Pancreas (tissue), 10 donors: ENCODE measurements around the gene CKAP2L. TPM values are rescaled to one million over a fixed set of nuclear protein-coding genes. Genes with fewer than 3 reads are reported as not detected.

Experiments
- ATAC-seq, 4 donors: fragments of 200-7000 bp; cut with Tn5 transposase; one replicate each; pipeline versions ENCODE4 v1.8.0 to v1.9.1; 2020; ENCODE audit warnings: mild to moderate bottlenecking in 4 of 4, moderate library complexity in 4 of 4
- DNase-seq, 6 donors: peaks; one replicate each; pipeline ENCODE4 v3.0.0-alpha.2; 2020
- FAIRE-seq: peaks from 2 replicates; lab custom pipeline; 2012; peaks lifted over from hg19 to GRCh38; lab: Jason Lieb, UNC
- H3K27ac ChIP-seq, 4 donors: fragments of 200-600 bp; sonication (generic); 1 replicate in 3 of 4; 2 replicates in 1 of 4; pipeline versions ENCODE4 v1.5.0 to v1.8.0; 2020
- H3K27me3 ChIP-seq, 4 donors: fragments of 200-600 bp; one replicate each; pipeline ENCODE4 v1.8.0; 2021
- H3K36me3 ChIP-seq, 3 donors: fragments of 200-600 bp; sonication (generic) in 1 of 3; one replicate each; pipeline versions ENCODE4 v1.5.0 to v1.8.0; 2020 to 2021
- H3K4me1 ChIP-seq, 3 donors: fragments of 200-600 bp; one replicate each; pipeline ENCODE4 v1.8.0; 2021
- H3K4me3 ChIP-seq, 4 donors: fragments of 200-600 bp; sonication (generic) in 2 of 4; one replicate each; pipeline versions ENCODE4 v1.5.0 to v1.8.0; 2020 to 2021
- H3K9me3 ChIP-seq, 4 donors: fragments of 200-600 bp; one replicate each; pipeline ENCODE4 v1.8.0; 2021
- CTCF ChIP-seq, 4 donors: fragments of 200-600 bp; sonication (generic) in 3 of 4; IDR thresholded peaks; one replicate each; pipeline versions ENCODE4 v1.5.0 to v1.8.0; 2021; ENCODE audit warnings: antibody characterized with exemption in 4 of 4
- WGBS, 2 donors: extraction: QIAGEN DNeasy Blood & Tissue Kit; methylation state at CpG; one replicate each; pipeline ENCODE4 v1.1.7; 2013; 5-methylcytosine and 5-hydroxymethylcytosine counted together
- intact Hi-C, 3 donors: fragments of 100-400 bp; cut with DNase I; formaldehyde crosslinking; loops; one replicate each; pipeline versions ENCODE4 v1.11.1 to v1.14.2; 2022
- polyA plus RNA-seq, 2 donors: library from polyadenylated mRNA; stranded (reverse); fragments of 200-250 nt; gene quantifications; one replicate each; pipeline ENCODE4 v1.2.3, GENCODE V29; 2013
- total RNA-seq, 6 donors: library from RNA; stranded (reverse); fragmentation: NEBNext Ultra II Directional in 4 of 6; extraction: Animal tissue kit (Norgen Biotek cat#: 25700) in 4 of 6; gene quantifications; one replicate each; pipeline versions ENCODE4 v1.2.1 to v1.2.4, GENCODE V29; 2021 to 2023
- donor health status: healthy with polysubstance abuse.
- donor health status: DM: no; HTN: no; CAD: no; lungs with moderate emphysema.
- donor health status: DM: no; HTN: no; CAD: no.
- donor health status: control.
- donor health status: control.
- donor health status: Bipolar disorder and iron deficiency.
- donor health status: DM: yes; HTN: yes; CAD: no.
- donor health status: DM: no; HTN: no; CAD: no.
- donor health status: DM: no; HTN: no; CAD: no.
- donor health status: DM: yes; HTN: yes; CAD: no.

CKAP2L gene
- total and polyA plus RNA-seq, 8 donors: 0.04 to 0.64 (median 0.12) TPM; not detected in 2

- FAIRE-seq (no peak), DNase-seq (no peak), ATAC-seq (peak in 2 of 4 donors; percentile 63 to 71)
- no peaks in the 10 kb centered on the region for H3K4me1 ChIP-seq
- H3K9me3 ChIP-seq: no peaks in the 10 kb centered on the region
- no peaks in the 10 kb centered on the region for H3K36me3 ChIP-seq
- 61 to 64% methylated on average over 5 of the region's 5 CpGs for whole genome bisulfite sequencing, 2 donors
- H3K27ac ChIP-seq: peak overlapping the region in 2 of 4 donors; percentile 16 to 33
- H3K27me3 ChIP-seq: no peaks in the 10 kb centered on the region
- intact Hi-C loops: no loop called here
- no peak for TF ChIP-seq CTCF (IDR thresholded peaks at IDR 0.05)
- H3K4me3 ChIP-seq: no peak overlapping the region
Measured at GRCh38 chr2:112803691-112804521, 39.5 kb upstream of the CKAP2L start.

DNA sequence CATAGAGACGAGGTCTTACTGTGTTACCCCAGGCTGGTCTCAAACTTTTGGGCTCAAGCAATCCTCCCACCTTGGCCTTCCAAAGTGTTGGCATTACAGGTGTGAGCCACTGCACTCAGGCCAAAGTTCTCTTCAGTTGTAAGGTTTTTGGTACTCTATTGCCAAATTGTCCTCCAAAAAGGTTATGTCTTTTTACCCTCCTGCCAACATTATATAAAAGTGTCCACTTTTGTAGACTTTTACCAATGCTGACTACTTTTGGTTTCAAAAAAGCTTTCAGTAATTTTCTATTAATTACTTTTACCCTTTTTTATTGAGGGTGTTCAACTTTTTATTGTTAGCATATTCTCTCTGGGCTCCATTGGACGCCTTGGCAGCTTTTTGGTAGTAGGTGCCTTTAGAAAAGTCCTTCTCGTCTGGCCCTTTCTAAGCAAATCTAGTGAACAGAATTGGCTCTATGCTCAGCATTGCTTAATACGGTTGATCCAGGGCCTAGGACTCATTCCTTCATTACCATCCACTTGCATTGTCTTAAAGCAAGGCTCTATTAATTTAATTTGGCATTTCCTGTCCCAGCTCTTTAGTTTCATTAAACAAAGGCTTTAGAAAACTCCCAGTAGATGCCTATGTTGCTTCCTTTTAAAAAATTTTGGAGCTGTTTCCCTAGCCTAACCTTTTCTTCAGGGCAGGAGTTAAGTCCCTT, 36.6 kb upstream of the CKAP2L start:
- ATAC-seq: no peak
- Histone ChIP-seq H3K4me1 (no peaks in the 10 kb centered on the region), H3K36me3 (no peaks in the 10 kb centered on the region), H3K4me3 (no peak overlapping the region), H3K9me3 (no peaks in the 10 kb centered on the region), H3K27ac (no peak overlapping the region), H3K27me3 (no peaks in the 10 kb centered on the region)
- no peak for TF ChIP-seq CTCF (IDR thresholded peaks at IDR 0.05)
- intact Hi-C loops: no loop called here
- 77 to 83% methylated on average over 4 of the region's 4 CpGs for WGBS, 2 donors
- no peak for DNase-seq
- no peak for FAIRE-seq

- WGBS, 2 donors: 76 to 83% methylated on average over 8 of the region's 8 CpGs
- Histone ChIP-seq H3K4me3 (no peak overlapping the region), H3K4me1 (peaks cover 0 to 4% (median 0%) of the 10 kb centered on the region in 3 donors), H3K27me3 (no peaks in the 10 kb centered on the region), H3K36me3 (no peaks in the 10 kb centered on the region), H3K27ac (no peak overlapping the region), H3K9me3 (no peaks in the 10 kb centered on the region)
- TF ChIP-seq CTCF (IDR thresholded peaks at IDR 0.05): no peak
- intact Hi-C loops: no loop called here
- ATAC-seq (no peak), DNase-seq (no peak), FAIRE-seq (no peak)
Measured at GRCh38 chr2:112798979-112799975, 34.9 kb upstream of the CKAP2L start.

DNA sequence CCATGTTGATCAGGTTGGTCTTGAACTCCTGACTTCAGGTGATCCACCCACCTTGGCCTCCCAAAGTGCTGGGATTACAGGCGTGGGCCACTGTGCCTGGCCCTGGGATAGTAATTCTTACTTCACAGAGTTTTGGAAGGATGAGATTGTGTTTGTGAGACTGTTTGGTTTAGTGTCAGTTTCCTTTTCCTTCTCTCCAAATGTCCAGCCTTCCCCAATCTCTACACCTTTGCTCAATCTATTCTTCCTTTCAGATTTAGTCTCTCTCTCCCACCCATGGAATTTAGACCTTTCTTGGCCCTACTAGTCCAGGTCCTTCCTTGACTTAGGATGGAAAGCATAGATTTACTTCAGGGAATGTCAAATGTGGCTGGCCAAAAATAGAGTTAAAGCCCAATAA, 32.1 kb upstream of the CKAP2L start:
- H3K9me3 ChIP-seq: no peaks in the 10 kb centered on the region
- ATAC-seq: no peak

More for the DNA sequence above, 32.1 kb upstream of the CKAP2L start:
- H3K4me1 ChIP-seq: peaks cover 0 to 12% (median 5%) of the 10 kb centered on the region in 3 donors
- WGBS, 2 donors: 0% methylated on average over 1 of the region's 1 CpG
- no peak overlapping the region for H3K27ac ChIP-seq
- TF ChIP-seq CTCF (IDR thresholded peaks at IDR 0.05): no peak
- FAIRE-seq: no peak
- H3K27me3 ChIP-seq: no peaks in the 10 kb centered on the region
- intact Hi-C loops: no loop called here
- DNase-seq: no peak
- no peaks in the 10 kb centered on the region for H3K36me3 ChIP-seq
- no peak overlapping the region for H3K4me3 ChIP-seq
